ENCODE measurements around the gene ATG7.

The ATG7 gene

GRCh38 chr3:11271986-11272904, at the start of gene ATG7:
TSS of gene ATG7 (plus strand) at chr3:11272397. CDS start at chr3:11298696, 26,299 bp downstream.
- DNase-seq: peak; percentile 91 to 94

GRCh38 chr3:11224010-11224409, 48.2 kb upstream of the ATG7 start:
- DNase-seq: no peak

GRCh38 chr3:11224870-11225229, 47.3 kb upstream of the ATG7 start:
- DNase-seq: no peak

- DNase-seq: no peak
Observed at GRCh38 chr3:11226042-11226370, 46.2 kb upstream of the ATG7 start.

GRCh38 chr3:11228041-11228440, 44.2 kb upstream of the ATG7 start:
- no peak for DNase-seq

- no peak for DNase-seq
Observed at GRCh38 chr3:11230125-11230524, 42.1 kb upstream of the ATG7 start.

- no peak for DNase-seq
Observed at GRCh38 chr3:11230832-11231231, 41.4 kb upstream of the ATG7 start.

GRCh38 chr3:11235385-11235784, 36.8 kb upstream of the ATG7 start:
- DNase-seq: no peak

- peak; percentile 7 to 43 for DNase-seq
Observed at GRCh38 chr3:11236588-11237461, 35.4 kb upstream of the ATG7 start.

- no peak for DNase-seq
Observed at GRCh38 chr3:11238060-11238459, 34.1 kb upstream of the ATG7 start.

GRCh38 chr3:11238880-11239279, 33.3 kb upstream of the ATG7 start:
- no peak for DNase-seq

GRCh38 chr3:11239796-11240195, 32.4 kb upstream of the ATG7 start:
- no peak for DNase-seq

GRCh38 chr3:11240496-11240895, 31.7 kb upstream of the ATG7 start:
- no peak for DNase-seq

- no peak for DNase-seq
Observed at GRCh38 chr3:11244121-11244677, 28.0 kb upstream of the ATG7 start.

- no peak for DNase-seq
Observed at GRCh38 chr3:11245276-11245675, 26.9 kb upstream of the ATG7 start.

- no peak for DNase-seq
Observed at GRCh38 chr3:11245827-11246662, 26.2 kb upstream of the ATG7 start.

- DNase-seq: no peak
Observed at GRCh38 chr3:11246663-11246970, 25.6 kb upstream of the ATG7 start.

- DNase-seq: no peak
Observed at GRCh38 chr3:11247362-11247761, 24.8 kb upstream of the ATG7 start.

- DNase-seq: no peak
Observed at GRCh38 chr3:11248596-11248995, 23.6 kb upstream of the ATG7 start.

- DNase-seq: no peak
Observed at GRCh38 chr3:11250902-11251806, 21.0 kb upstream of the ATG7 start.

- no peak for DNase-seq
Observed at GRCh38 chr3:11251807-11252176, 20.4 kb upstream of the ATG7 start.

GRCh38 chr3:11254876-11255275, 17.3 kb upstream of the ATG7 start:
- DNase-seq: no peak
